Measurements from ENCODE around the gene BPIFA1. TPM values are rescaled to one million over a fixed set of nuclear protein-coding genes. Genes with fewer than 3 reads are reported as not detected.

The BPIFA1 gene
- total RNA-seq, 1 donor from 2014 or later, result not detected

DNA sequence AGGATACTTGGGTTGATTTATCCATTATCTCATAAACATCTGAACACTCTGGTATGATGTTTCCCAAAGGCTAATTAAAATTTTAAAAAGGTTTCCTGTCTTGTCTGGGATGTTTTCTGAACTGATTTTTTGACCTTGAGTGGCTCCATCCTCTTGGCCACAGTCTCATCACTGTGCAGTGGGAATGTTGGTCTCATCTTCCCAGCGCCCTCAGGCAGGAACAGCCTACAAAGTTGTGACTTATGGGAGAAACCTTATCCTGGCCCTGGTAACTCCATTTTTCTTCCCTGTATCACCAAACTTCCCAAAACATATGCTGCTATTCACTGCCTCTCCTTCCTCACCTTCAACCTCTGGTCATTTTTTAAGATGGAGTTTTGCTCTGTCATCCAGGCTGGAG lies 25.4 kb upstream of the BPIFA1 start:
- H3K4me1 ChIP-seq, result no peaks in the 10 kb centered on the region
- H3K27me3 ChIP-seq, result no peaks in the 10 kb centered on the region
- no peak for DNase-seq (ENCODE audit: extremely low spot score in 2 of 2)
- H3K4me3 ChIP-seq, result no peak overlapping the region
- no peaks in the 10 kb centered on the region for H3K9me3 ChIP-seq
- TF ChIP-seq, protein P1, sequence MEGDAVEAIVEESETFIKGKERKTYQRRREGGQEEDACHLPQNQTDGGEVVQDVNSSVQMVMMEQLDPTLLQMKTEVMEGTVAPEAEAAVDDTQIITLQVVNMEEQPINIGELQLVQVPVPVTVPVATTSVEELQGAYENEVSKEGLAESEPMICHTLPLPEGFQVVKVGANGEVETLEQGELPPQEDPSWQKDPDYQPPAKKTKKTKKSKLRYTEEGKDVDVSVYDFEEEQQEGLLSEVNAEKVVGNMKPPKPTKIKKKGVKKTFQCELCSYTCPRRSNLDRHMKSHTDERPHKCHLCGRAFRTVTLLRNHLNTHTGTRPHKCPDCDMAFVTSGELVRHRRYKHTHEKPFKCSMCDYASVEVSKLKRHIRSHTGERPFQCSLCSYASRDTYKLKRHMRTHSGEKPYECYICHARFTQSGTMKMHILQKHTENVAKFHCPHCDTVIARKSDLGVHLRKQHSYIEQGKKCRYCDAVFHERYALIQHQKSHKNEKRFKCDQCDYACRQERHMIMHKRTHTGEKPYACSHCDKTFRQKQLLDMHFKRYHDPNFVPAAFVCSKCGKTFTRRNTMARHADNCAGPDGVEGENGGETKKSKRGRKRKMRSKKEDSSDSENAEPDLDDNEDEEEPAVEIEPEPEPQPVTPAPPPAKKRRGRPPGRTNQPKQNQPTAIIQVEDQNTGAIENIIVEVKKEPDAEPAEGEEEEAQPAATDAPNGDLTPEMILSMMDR (IDR thresholded peaks at IDR 0.05), result no peak
- TF ChIP-seq POLR2A (IDR thresholded peaks at IDR 0.05), result no peak
- no peak for TF ChIP-seq POLR2AphosphoS5 (IDR thresholded peaks at IDR 0.05; ENCODE audit: insufficient read depth in 1 of 2, low read depth in 1 of 2)
- no peaks in the 10 kb centered on the region for H3K36me3 ChIP-seq
- intact Hi-C loops (cut with DNase I), result no loop called here
- no peak overlapping the region for H3K27ac ChIP-seq

DNA sequence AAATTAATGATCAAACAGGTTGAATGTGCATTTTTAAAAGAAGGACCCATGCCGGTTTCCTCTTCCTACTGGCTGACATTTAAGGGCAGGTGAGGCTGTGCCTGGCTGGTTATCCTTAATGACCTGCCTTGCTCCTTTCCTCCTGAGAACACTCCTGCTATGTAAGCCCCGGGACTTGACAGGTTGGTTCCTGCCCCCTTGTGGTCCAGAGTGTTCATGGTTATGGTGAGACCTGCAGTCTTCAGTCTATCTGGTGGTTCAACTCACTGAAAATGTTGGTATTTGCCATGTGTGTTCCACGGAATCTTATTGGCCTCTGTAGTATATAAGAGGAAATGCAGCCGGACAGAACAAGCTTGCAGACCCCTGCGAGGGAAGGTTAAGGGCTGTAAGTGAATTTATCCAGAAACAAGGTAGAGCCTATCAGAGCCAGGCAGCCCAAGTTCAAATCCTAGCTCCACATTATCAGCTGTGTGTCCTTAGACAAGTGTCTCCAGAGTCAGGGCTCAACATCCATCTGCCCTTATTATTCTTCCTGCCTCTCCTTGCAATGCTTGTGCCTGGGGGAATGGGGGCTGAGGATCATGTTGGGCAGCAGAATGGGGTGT lies 23.9 kb upstream of the BPIFA1 start:
- H3K27me3 ChIP-seq, result no peaks in the 10 kb centered on the region
- H3K4me3 ChIP-seq, result no peak overlapping the region
- TF ChIP-seq POLR2A (IDR thresholded peaks at IDR 0.05), result no peak
- TF ChIP-seq POLR2AphosphoS5 (IDR thresholded peaks at IDR 0.05; ENCODE audit: insufficient read depth in 1 of 2, low read depth in 1 of 2), result no peak
- TF ChIP-seq, protein P1 (IDR thresholded peaks at IDR 0.05), result no peak
- no peak overlapping the region for H3K27ac ChIP-seq
- no peaks in the 10 kb centered on the region for H3K36me3 ChIP-seq
- DNase-seq (ENCODE audit: extremely low spot score in 2 of 2), result no peak
- intact Hi-C loops (cut with DNase I), result no loop called here
- H3K4me1 ChIP-seq, result no peaks in the 10 kb centered on the region
- H3K9me3 ChIP-seq, result no peaks in the 10 kb centered on the region

DNA sequence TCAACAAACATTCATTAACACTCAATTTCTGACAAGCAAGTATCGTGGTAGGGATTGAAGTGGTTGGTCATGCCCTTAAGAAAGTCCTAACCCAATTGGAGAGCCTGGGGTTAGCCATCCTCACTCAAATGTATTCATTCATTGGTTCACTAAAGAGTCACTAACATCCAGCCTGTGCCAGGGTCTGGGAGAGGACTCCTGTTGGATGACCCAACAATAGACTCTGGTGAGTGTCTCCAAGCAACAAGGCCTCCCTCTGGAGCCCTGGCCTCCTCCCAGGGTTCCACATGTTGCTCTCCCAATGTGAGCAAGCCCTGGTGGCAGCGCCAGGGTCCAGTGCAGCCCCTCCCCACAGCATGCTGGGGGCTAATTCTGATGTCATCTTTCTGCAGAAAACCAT lies 18.7 kb upstream of the BPIFA1 start, which contains the start of gene BPIFA3:
Gene BPIFA3, plus strand, starts transcription at position 301 of the 400 bp plus-strand sequence. CDS start 185 bp downstream, outside the sequence.
- no peaks in the 10 kb centered on the region for H3K27me3 ChIP-seq
- no peaks in the 10 kb centered on the region for H3K36me3 ChIP-seq
- TF ChIP-seq POLR2AphosphoS5 (IDR thresholded peaks at IDR 0.05; ENCODE audit: insufficient read depth in 1 of 2, low read depth in 1 of 2) (no peak), POLR2A (IDR thresholded peaks at IDR 0.05) (no peak)
- TF ChIP-seq, protein P1 (IDR thresholded peaks at IDR 0.05), result no peak
- intact Hi-C loops (cut with DNase I), result no loop called here
- H3K4me1 ChIP-seq, result no peaks in the 10 kb centered on the region
- no peak for DNase-seq (ENCODE audit: extremely low spot score in 2 of 2)
- H3K9me3 ChIP-seq, result no peaks in the 10 kb centered on the region
- H3K27ac ChIP-seq, result no peak within 1 kb of the TSS
- H3K4me3 ChIP-seq, result no peak within 1 kb of the TSS

DNA sequence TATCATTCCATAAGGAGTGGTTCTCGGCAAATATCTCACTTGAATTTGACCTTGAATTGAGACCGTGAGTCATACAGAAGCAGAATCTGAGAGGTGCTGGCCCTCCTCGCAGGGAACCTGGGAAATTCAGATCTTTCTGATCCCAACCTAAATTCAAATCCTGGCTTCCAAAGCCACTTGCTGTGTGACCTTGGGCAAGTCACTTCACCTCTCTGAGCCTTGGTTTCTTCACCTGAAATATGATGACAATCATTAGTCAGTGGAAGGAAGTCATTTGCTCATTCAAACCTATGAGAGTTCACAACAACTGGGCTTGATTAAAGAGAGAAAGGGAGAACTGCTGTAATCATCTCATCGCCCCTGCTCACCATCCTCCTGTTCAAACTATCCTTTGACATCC lies 11.4 kb upstream of the BPIFA1 start:
- intact Hi-C loops (cut with DNase I), result no loop called here

DNA sequence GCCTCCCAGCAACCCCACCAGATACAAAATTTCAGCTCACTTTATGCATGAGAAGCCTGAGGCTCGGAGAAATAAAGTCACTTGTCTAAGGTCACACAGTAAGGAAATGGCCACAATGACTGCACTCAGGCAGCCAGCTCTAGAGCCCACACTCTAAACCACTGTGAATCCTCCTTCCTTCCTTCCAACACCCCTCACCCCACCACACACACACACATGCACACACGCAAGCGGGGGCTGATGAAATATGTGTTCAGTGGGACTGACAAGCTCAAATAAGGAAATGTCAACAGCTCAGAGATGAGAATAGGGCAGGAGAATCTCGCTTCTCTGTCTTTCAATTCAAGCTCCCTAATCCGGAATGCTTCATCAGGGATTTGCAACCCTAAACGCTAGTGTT lies 6.0 kb upstream of the BPIFA1 start:
- no peak for TF ChIP-seq POLR2A (IDR thresholded peaks at IDR 0.05)
- TF ChIP-seq POLR2AphosphoS5 (IDR thresholded peaks at IDR 0.05; ENCODE audit: insufficient read depth in 1 of 2, low read depth in 1 of 2), result no peak
- TF ChIP-seq, protein P1 (IDR thresholded peaks at IDR 0.05), result no peak
- intact Hi-C loops (cut with DNase I), result no loop called here

More for the DNA sequence above, 11.4 kb upstream of the BPIFA1 start:
- TF ChIP-seq POLR2AphosphoS5 (IDR thresholded peaks at IDR 0.05; ENCODE audit: insufficient read depth in 1 of 2, low read depth in 1 of 2) (no peak), POLR2A (IDR thresholded peaks at IDR 0.05) (no peak)
- TF ChIP-seq, protein P1 (IDR thresholded peaks at IDR 0.05), result no peak
- H3K27me3 ChIP-seq, result no peaks in the 10 kb centered on the region
- H3K9me3 ChIP-seq, result no peaks in the 10 kb centered on the region
- H3K4me3 ChIP-seq, result no peak overlapping the region
- H3K27ac ChIP-seq, result no peak overlapping the region
- DNase-seq (ENCODE audit: extremely low spot score in 2 of 2), result no peak
- no peaks in the 10 kb centered on the region for H3K36me3 ChIP-seq
- no peaks in the 10 kb centered on the region for H3K4me1 ChIP-seq

More for the DNA sequence above, 6.0 kb upstream of the BPIFA1 start:
- no peaks in the 10 kb centered on the region for H3K9me3 ChIP-seq
- H3K4me3 ChIP-seq, result no peak overlapping the region
- no peaks in the 10 kb centered on the region for H3K36me3 ChIP-seq
- DNase-seq (ENCODE audit: extremely low spot score in 2 of 2), result no peak
- no peak overlapping the region for H3K27ac ChIP-seq
- H3K4me1 ChIP-seq, result no peaks in the 10 kb centered on the region
- no peaks in the 10 kb centered on the region for H3K27me3 ChIP-seq

All from vagina (tissue), 2 donors.